GM19193 (cell line): ENCODE results near the gene COX14.

Experiments used
- POLR2A ChIP-seq: IDR thresholded peaks from 4 replicates; pipeline ENCODE4 v1.6.1; 2011; ENCODE audit not compliant: insufficient read depth, insufficient read length; ENCODE audit errors: extremely low read depth

The COX14 gene

DNA sequence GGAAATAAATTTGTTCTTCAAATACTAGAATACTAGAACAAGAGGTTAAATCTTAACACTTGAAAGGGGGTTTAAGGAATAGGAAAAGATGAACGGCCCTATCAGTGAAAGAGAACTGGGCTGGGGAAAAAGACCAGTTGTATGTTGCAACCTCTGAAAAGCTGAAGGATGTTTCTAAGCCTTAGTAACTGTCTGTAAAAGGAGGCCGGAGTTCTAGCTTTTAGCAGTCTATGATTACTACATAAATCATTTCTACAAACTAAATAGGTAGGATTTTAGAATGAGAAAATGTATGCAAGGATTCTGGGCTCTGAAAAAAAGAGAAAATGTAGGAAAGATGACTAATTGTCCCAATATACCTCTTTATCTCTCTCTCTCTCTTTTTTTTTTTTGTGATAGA is 50.2 kb downstream of the COX14 start:
- TF ChIP-seq POLR2A = no peak

DNA sequence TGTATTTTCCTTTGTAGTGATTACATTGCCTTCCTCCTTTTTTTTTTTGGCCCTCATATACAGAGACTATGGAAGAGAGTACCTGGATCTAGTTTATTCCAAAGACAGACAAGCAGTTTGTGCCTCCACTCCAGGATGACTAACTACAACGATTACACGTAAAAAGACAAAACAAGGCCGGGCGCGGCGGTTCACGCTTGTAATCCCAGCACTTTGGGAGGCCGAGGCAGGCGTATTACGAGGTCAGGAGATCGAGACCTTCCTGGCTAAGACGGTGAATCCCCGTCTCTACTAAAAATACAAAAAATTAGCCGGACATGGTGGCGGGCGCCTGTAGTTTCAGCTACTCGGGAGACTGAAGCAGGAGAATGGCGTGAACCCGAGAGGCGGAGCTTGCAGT is 52.9 kb downstream of the COX14 start:
- TF ChIP-seq POLR2A = no peak

DNA sequence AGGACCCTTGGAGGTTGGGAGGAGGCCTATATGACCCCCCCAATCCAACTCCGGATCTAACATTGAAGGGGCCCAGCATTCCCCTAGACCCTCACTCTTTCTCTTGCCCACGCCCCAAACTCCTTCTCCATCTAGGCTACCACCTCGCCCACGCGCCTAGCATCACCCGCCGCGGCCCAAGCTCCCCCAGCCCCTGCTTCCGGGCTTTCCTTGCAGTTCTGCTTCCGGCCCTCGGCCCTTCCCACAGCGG is 54.7 kb downstream of the COX14 start:
- no peak for TF ChIP-seq POLR2A

DNA sequence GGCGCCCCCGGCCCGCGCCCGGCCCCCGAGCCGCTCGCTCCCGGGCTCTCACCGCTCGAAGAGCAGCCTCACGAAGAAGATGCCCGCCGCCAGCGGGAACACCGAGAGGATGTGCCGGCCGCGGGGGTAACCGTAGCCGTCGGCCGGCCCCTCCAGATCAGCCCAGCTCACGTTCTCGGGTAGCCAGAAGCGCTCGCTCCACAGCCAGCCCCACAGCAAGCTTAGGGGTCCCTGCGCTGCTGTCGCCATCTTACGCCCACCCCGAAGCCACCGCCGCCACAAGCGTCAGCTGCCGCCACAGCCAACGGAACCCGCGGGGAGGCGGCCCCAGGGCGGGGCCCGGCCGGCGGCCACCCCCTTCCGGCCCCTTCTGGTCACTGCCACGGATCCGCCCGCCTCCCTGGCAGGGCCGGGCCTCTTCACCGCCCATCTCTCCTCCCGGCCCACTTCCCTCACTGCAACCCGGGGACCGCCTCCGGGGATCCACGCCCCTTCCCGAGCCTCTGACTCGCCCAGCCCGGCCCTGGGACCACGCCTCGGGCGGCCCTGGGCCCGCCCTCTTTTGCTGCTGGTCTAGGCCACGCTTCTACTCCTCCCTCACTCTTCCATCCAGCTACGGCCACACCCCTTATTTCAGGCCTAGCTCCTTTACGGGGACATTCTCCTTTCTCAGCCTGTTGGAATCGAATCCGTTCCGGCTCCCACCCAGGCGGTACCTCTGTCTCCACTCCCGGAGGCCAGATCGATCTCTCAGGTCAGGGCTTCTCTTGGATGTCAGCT is 55.2 kb downstream of the COX14 start, which contains the start of gene CERS5:
TSS of gene CERS5 (minus strand) at position 321 of the 780 bp plus-strand sequence. CDS start at position 249, 72 bp downstream.
- peak; percentile 88 for TF ChIP-seq POLR2A
